NCI-H1694 (cell line): ENCODE measurements around the gene LIMK2.
"Not testable (repeated sequence)": the region's sequence is repeated elsewhere in the genome, so short reads cannot be mapped to it uniquely, and the experiment has no call there.

Source experiments
- DNase-seq: peaks from one replicate; lab custom pipeline; 2025; lab: John Stamatoyannopoulos, UW

LIMK2 gene

GRCh38 chr22:31211482-31211861 is 626 bp upstream of the LIMK2 start:
- DNase-seq, result no peak

DNA sequence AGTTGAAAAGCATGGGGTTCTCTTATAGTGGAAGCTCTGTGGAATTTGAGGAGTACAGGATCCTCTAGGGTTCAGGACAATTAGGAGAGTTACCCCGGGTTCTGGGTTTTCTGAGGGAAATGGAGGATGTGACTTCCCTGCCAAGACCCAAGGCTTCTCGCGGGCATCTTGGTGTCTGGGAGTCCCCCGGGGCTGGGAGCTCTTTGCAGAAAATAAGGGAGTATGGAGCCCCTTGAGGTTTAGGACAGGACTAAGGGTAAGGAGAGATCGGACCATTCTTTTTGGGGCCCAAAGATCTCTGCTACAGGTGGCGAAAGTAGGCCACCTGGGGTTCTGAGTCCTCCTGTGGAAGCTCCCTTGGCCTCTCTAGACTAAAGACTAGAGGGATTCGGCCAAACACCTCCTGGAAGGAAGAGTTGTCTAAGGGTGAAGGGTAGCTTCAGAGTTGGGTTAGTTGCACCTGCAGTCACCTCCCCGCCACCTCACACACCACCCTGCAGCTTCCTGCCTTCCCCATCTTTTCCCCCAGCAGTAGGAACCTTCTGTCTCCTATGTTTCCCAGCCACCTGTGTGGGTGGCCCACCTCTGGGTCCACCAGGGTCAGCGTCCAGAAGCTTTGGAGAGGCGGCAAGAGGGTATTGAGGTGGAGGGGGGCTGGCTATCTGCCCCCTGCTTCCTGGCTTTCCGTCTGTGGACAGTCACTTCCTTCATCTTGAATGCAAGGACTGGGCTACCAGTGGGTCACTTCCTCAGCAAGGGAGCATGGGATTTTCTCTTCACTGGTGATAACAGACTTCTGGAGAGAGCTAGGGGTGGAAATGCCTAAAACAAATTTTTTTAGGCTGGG is 908 bp downstream of the LIMK2 start:
- no peak for DNase-seq

DNA sequence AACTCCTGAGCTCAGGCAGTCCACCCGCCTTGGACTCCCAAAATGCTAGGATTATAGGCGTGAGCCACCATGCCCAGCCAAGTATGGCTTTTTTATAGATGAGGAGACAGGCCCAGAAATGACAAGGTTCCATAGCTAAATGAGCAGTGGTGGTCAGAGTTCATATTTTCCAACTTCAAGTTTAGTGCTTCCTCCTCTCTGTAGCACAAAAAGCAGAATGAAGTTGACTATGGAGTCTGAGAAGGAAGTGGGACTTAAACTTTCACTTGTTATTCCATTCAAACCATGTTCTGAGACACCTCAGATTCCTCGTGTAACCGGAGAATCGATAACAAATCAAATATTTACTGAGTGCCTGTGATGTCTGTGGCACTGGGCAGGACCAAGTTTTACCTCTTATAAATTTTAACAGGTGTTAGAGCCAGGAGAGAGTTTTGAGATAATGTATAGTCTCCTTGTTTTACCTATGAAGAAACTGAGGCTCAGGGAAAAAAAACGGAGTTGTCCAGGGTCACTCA is 3.0 kb downstream of the LIMK2 start:
- no peak for DNase-seq

GRCh38 chr22:31218565-31219262 is 6.6 kb downstream of the LIMK2 start:
- no peak for DNase-seq

DNA sequence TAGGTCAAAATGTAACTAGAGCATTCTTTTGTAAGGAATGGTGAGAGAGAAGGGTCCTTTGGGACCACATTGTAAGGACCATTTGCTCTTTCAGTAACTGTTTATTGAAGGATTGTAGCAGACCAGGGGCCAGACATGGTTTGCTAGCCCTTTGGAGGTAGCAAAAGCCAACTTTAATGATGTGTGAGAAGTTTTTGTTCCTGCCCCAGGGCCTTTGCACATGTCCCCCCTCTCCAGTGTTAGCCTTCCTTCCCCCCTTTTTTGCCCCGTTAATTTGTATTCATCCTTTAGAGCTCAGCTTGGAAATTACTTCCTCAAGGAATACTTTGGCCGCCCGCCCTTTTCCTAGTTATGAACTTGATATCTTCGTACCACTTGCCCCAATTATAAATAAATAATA is 9.0 kb downstream of the LIMK2 start:
- DNase-seq, result no peak

DNA sequence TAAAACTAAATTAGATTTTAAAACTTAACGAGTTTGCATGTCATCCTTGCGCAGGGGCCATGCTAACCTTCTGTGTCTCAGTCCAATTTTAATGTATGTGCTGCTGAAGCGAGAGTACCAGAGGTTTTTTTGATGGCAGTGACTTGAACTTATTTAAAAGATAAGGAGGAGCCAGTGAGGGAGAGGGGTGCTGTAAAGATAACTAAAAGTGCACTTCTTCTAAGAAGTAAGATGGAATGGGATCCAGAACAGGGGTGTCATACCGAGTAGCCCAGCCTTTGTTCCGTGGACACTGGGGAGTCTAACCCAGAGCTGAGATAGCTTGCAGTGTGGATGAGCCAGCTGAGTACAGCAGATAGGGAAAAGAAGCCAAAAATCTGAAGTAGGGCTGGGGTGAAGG is 10.6 kb downstream of the LIMK2 start:
- DNase-seq, result no peak

GRCh38 chr22:31223786-31224191 is 11.7 kb downstream of the LIMK2 start:
- DNase-seq, result no peak

DNA sequence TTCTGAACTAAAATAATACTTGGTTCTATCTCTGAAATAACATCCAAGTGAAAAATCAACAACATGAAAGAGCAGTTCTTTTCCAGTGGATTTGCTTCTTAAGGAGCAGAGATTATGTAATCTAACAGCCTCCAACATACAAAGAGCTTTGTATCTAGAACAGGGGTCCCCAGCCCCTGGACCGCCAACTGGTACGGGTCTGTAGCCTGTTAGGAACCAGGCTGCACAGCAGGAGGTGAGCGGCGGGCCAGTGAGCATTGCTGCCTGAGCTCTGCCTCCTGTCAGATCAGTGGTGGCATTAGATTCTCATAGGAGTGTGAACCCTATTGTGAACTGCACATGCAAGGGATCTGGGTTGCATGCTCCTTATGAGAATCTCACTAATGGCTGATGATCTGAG is 12.6 kb downstream of the LIMK2 start:
- DNase-seq, result not testable (repeated sequence)

DNA sequence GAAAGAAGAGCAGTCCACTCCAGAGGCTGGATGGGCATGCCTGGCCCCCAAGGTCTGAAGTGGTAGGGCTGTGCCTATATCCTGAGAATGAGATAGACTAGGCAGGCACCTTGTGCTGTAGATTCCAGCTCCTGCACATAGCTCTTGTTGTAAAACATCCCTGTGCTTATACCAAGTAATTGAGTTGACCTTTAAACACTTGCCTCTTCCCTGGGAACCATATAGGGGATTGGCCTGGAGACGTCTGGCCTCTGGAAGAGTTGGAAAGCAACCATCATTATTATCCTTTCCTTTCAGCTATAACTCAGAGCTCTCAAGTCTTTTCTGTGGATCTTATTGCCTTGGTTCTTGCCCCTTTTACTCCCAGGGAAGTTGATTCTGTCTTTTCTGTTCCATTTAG is 15.1 kb downstream of the LIMK2 start:
- DNase-seq, result no peak

DNA sequence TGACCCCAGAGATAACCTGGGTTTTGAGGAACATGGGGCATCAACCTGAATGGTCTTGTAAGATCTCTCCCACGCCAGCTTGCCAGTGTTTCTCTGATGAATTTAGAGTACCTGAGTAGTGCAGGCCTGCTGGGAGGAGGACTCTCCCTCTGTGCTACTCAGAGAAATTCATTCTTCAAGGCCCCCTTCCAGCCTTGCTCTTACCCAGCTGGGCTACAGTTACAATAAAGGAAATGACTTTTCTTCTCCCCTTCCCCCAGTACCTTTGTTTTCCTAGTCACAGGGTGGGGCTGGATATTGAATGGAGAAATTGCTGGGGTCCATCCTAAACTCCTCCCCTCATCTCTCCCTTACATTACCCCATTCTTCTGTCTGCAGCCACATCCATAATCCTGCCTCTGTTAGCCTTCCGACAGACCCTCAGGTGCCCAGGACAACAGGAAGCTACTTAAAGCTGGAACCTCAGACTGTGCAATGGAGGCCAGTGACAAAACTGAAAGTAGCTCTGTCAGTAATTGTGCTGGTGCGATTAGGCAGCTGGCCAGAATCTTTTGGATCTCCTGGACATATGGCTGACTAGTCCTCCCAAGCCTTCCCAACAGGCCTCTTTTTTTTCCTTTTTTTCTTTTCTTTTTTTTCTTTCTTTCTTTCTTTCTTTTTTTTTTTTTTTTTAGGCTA is 17.4 kb downstream of the LIMK2 start:
- DNase-seq, result peak; percentile 26

GRCh38 chr22:31230155-31230870 is 18.2 kb downstream of the LIMK2 start:
- DNase-seq, result no peak

GRCh38 chr22:31230871-31231621 is 18.9 kb downstream of the LIMK2 start:
- DNase-seq, result peak; percentile 36

DNA sequence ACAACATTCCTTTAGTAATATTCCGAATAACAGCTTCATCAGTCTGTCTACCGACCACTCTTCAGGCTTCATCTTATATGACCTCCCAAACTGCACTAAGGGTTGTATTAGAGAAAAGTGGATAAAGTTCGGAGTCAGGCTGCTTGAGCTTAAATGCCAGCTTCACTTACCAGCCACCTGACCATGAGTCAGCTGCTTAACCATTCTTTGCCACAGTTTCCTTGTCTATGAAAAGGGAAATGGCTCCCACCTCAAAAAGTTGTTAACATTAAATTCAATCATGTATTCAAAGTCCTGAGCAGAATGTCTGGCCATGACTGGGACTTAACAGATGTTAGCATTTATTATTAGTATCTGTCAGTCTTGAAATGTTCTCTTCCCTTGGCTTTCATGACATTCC is 20.9 kb downstream of the LIMK2 start:
- DNase-seq, result no peak

GRCh38 chr22:31235081-31235480 is 23.0 kb downstream of the LIMK2 start:
- DNase-seq, result no peak

DNA sequence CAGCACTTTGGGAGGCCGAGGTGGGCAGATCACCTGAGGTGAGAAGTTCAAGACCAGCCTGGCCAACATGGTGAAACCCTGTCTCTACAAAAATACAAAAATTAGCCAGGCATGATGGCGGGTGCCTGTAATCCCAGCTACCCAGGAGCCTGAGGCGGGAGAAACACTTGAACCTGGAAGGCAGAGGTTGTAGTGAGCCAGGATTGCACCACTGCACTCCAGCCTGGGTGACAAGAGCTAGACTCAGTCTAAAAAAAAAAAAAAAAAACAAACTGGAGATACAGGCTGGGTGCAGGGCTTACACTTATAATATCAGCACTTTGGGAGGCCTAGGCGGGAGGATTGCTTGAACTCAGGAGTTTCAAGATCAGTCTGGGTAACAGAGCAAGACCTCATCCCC is 23.9 kb downstream of the LIMK2 start:
- DNase-seq, result not testable (repeated sequence)

GRCh38 chr22:31238057-31238456 is 26.0 kb downstream of the LIMK2 start:
- DNase-seq, result no peak

GRCh38 chr22:31239771-31240370 is 27.8 kb downstream of the LIMK2 start:
- no peak for DNase-seq

- DNase-seq, result no peak
These were observed 29.1 kb downstream of the LIMK2 start for GRCh38 chr22:31241200-31241599.

DNA sequence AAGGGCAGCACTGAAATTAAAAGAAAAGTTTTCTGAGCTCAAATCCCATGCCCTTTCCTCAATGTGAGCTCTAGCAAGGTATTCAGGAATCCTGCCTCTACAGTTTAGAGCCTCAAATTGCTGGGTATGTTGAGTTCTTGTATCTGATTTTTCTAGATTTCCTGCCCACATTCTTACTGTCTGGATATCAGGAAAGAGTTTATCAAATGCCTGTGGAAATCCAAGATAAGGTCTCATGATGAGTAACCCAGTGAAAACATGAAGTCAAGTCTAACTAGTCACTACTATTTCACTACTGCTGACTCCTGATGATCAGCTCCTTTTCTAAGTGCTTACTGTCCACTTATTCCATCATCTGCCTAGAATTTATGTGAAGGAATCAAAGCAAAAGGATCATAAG is 29.8 kb downstream of the LIMK2 start:
- DNase-seq, result no peak

DNA sequence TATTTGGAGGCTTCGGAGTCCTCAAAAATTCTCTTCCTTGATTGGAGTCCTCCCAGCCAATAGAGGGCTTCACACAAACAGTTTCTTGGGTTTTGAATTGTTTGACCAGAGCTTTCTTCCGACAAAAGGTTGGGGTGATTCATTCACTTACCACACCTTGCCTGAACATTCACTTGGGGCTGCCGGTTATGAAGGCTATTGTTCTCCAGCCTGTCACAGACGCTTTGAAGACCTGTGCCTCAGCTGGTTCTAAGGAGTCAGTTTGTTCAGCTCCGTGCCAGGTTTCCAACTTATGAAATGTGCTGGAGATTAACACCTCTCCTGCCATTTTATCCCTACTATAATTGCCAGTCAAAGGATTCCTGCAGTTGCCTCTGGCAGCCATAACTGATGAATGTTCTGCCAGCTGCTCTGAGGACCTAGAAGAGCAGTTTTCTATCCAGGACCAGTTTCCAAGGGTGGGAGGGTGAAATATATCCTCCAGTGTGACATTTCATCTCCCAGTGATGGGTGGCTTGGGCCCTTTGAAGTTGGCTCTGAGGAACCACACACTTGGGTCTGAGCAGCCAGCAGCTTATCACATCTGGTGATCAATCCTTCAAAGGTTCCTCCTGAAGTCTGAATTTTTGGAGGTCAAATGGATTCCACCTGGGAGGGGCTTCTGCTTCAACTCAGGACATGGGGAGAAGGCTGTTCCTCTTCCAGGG is 31.4 kb downstream of the LIMK2 start:
- no peak for DNase-seq
